PC-9 (cell line): Measurements from ENCODE around the gene NDST1. TPM values are rescaled to one million over a fixed set of nuclear protein-coding genes. Genes with fewer than 3 reads are reported as not detected.

Source experiments
- BruUV-seq: library from RNA; stranded (reverse); fragments of 400-500 nt; replicated peaks from 2 replicates; lab custom pipeline; 2021; lab: Mats Ljungman, UMichigan
- CTCF ChIA-PET: fragments of 300-600 bp; sonication (Branson Sonifier 250); formaldehyde crosslinking; loops from one replicate; lab custom pipeline; 2022; ENCODE audit warnings: antibody characterized with exemption; lab: Charles Lee
- POLR2A ChIA-PET: fragments of 300-600 bp; sonication (Branson Sonifier 250); formaldehyde crosslinking; loops from one replicate; lab custom pipeline; 2022; ENCODE audit warnings: antibody characterized with exemption; ENCODE audit not compliant: unreplicated experiment; lab: Charles Lee
- DNase-seq, 2 experiments: peaks; one replicate each; pipeline versions ENCODE4 v3.0.0 to v3.0.0-alpha.2; 2015 to 2022; ENCODE audit warnings: mixed read lengths in 1 of 2
- H2AFZ ChIP-seq: fragments of 200-600 bp; sonication (generic); 2 replicates; pipeline ENCODE4 v1.8.1; 2017; ENCODE audit warnings: antibody characterized with exemption
- H3F3A ChIP-seq: fragments of 200-600 bp; sonication (generic); 2 replicates; pipeline ENCODE4 v1.8.1; 2017; ENCODE audit warnings: antibody characterized with exemption, mild to moderate bottlenecking, low read depth; ENCODE audit not compliant: insufficient read depth
- H3K27ac ChIP-seq: fragments of 200-600 bp; sonication (generic); 2 replicates; pipeline ENCODE4 v1.6.1; 2016; ENCODE audit warnings: mixed run types
- H3K27me3 ChIP-seq: fragments of 200-600 bp; sonication (generic); 2 replicates; pipeline ENCODE4 v1.6.1; 2016; ENCODE audit warnings: low read depth, mixed run types; ENCODE audit not compliant: insufficient read depth
- H3K36me3 ChIP-seq: fragments of 200-600 bp; sonication (generic); 2 replicates; pipeline ENCODE4 v1.6.1; 2016; ENCODE audit warnings: low read depth, mixed run types
- H3K4me1 ChIP-seq: fragments of 200-600 bp; sonication (generic); replicated peaks from 2 replicates; pipeline ENCODE4 v1.6.1; 2016; ENCODE audit warnings: mixed run types; ENCODE audit not compliant: insufficient read depth
- H3K4me2 ChIP-seq: fragments of 200-600 bp; sonication (generic); 2 replicates; pipeline ENCODE4 v1.6.1; 2017; ENCODE audit warnings: mixed run types
- H3K4me3 ChIP-seq: fragments of 200-600 bp; sonication (generic); 2 replicates; pipeline ENCODE4 v1.6.1; 2016; ENCODE audit warnings: mixed run types
- H3K79me2 ChIP-seq: fragments of 200-600 bp; sonication (generic); 2 replicates; pipeline ENCODE4 v1.6.1; 2017; ENCODE audit warnings: low read depth, mixed run types
- H3K9me2 ChIP-seq: fragments of 200-600 bp; sonication (generic); 2 replicates; pipeline ENCODE4 v1.8.1; 2017; ENCODE audit warnings: mild to moderate bottlenecking; ENCODE audit not compliant: insufficient read depth
- H3K9me3 ChIP-seq: fragments of 200-600 bp; sonication (generic); 2 replicates; pipeline ENCODE4 v1.8.1; 2016; ENCODE audit warnings: low read depth; ENCODE audit not compliant: insufficient read depth
- H4K20me1 ChIP-seq: fragments of 200-600 bp; sonication (generic); 2 replicates; pipeline ENCODE4 v1.8.1; 2017; ENCODE audit not compliant: insufficient read depth
- CTCF ChIP-seq: fragments of 200-600 bp; sonication (generic); conservative IDR thresholded peaks from 2 replicates; pipeline ENCODE4 v1.6.1; 2017; ENCODE audit warnings: mixed run types, antibody characterized with exemption, mild to moderate bottlenecking, moderate library complexity
- EZH2 ChIP-seq: fragments of 200-600 bp; sonication (generic); IDR thresholded peaks from 2 replicates; pipeline ENCODE4 v1.8.0; 2017; ENCODE audit warnings: antibody characterized with exemption, low read depth
- intact Hi-C: fragments of 100-400 bp; cut with micrococcal nuclease; formaldehyde crosslinking; loops from one replicate; pipeline ENCODE4 v1.10.0; 2022; ENCODE audit not compliant: unreplicated experiment
- total RNA-seq: library from RNA; stranded (reverse); gene quantifications from 2 replicates; pipeline ENCODE4 v1.2.3, GENCODE V29; 2021

Gene NDST1
- total RNA-seq, 1 experiment from 2014 or later: 94.3 TPM

GRCh38 chr5:150468206-150468605 lies 39.7 kb upstream of the NDST1 start:
- H3K9me2 ChIP-seq: no peaks in the 10 kb centered on the region
- no peak overlapping the region for H3K4me2 ChIP-seq
- ChIA-PET CTCF (no interaction called here), POLR2A (no interaction called here)
- H3K27me3 ChIP-seq: no peaks in the 10 kb centered on the region
- no peak overlapping the region for H3K27ac ChIP-seq
- H2AFZ ChIP-seq: no peak overlapping the region
- TF ChIP-seq CTCF (no peak), EZH2 (no peak)
- no peak for DNase-seq
- intact Hi-C loops: no loop called here
- no peaks in the 10 kb centered on the region for H4K20me1 ChIP-seq
- BruUV-seq: no TSS peak
- peaks cover 44% of the 10 kb centered on the region for H3K4me1 ChIP-seq
- H3K4me3 ChIP-seq: no peak overlapping the region
- no peaks in the 10 kb centered on the region for H3K79me2 ChIP-seq
- peaks cover 48% of the 10 kb centered on the region for H3F3A ChIP-seq
- H3K9me3 ChIP-seq: no peaks in the 10 kb centered on the region
- H3K36me3 ChIP-seq: no peaks in the 10 kb centered on the region

GRCh38 chr5:150469718-150470469 lies 38.0 kb upstream of the NDST1 start:
- intact Hi-C loops: loop anchor here (1.0 to 10.0 kb wide), 4 partner anchors 47 to 605 kb away; partner anchors contain the start of gene SYNPO
- peak; percentile 74 to 96 for DNase-seq

More at GRCh38 chr5:150469718-150470469, 38.0 kb upstream of the NDST1 start:
- ChIA-PET CTCF (no interaction called here), POLR2A (no interaction called here)
- TF ChIP-seq CTCF (no peak), EZH2 (no peak)
- Histone ChIP-seq H3K9me3 (no peaks in the 10 kb centered on the region), H3K4me3 (no peak overlapping the region), H3K9me2 (no peaks in the 10 kb centered on the region), H3F3A (peaks cover 65% of the 10 kb centered on the region), H3K4me2 (peak overlapping the region; percentile 11), H4K20me1 (no peaks in the 10 kb centered on the region), H3K27ac (peak overlapping the region; percentile 79), H3K36me3 (no peaks in the 10 kb centered on the region), H3K27me3 (no peaks in the 10 kb centered on the region), H3K79me2 (no peaks in the 10 kb centered on the region), H3K4me1 (peaks cover 60% of the 10 kb centered on the region), H2AFZ (no peak overlapping the region)
- BruUV-seq: no TSS peak
